Dendritic cell treated with granulocyte-macrophage colony-stimulating factor and Interleukin-4, amounts not matched to agents 40 ng/mL and 50 ng/mL, for 4 days (primary cell): ENCODE data around the gene S100A2.
"Not testable (repeated sequence)": the region's sequence is repeated elsewhere in the genome, so short reads cannot be mapped to it uniquely, and the experiment has no call there.

Source experiments
- H3K27ac Mint-ChIP-seq: one replicate; pipeline ENCODE4 v1.8.0; 2022; ENCODE audit warnings: mild to moderate bottlenecking, mixed read lengths
- H3K27me3 Mint-ChIP-seq: one replicate; pipeline ENCODE4 v1.8.0; 2022; ENCODE audit warnings: mild to moderate bottlenecking, mixed read lengths
- H3K36me3 Mint-ChIP-seq: one replicate; pipeline ENCODE4 v1.8.0; 2022; ENCODE audit warnings: low read depth, mixed read lengths
- H3K4me1 Mint-ChIP-seq: one replicate; pipeline ENCODE4 v1.8.0; 2022; ENCODE audit warnings: low read depth, mixed read lengths
- H3K4me3 Mint-ChIP-seq: one replicate; pipeline ENCODE4 v1.8.0; 2022; ENCODE audit warnings: mild to moderate bottlenecking, moderate library complexity, mixed read lengths
- H3K9me3 Mint-ChIP-seq: one replicate; pipeline ENCODE4 v1.8.0; 2022; ENCODE audit warnings: mixed read lengths
- intact Hi-C: fragments of 100-400 bp; cut with micrococcal nuclease; formaldehyde crosslinking; loops from one replicate; pipeline ENCODE4 v1.15.0; 2022

Gene S100A2

DNA sequence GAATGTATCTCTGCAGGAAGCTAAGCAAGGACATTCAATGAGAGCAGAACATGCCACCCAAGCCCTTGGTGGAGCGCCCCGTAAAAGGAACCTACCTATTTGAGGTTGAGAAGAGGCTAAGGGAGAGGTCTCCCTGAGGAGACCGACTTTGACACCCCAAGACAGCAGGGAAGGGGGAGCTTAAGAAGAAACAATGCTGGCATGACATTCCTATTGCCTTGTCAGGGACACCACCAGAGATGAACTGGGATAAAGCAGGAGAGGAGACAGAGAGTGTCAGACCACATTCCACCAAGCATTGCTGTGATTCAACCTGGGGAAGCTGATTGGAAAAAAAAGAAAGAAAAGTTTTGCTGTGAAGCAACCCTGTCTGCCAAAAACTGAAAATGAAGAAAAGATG, 13.3 kb upstream of the S100A2 start:
- intact Hi-C loops = no loop called here
- no peaks in the 10 kb centered on the region for H3K36me3 Mint-ChIP-seq
- H3K27me3 Mint-ChIP-seq = peaks cover 7% of the 10 kb centered on the region
- no peak overlapping the region for H3K4me3 Mint-ChIP-seq
- H3K9me3 Mint-ChIP-seq = no peaks in the 10 kb centered on the region
- peaks cover 11% of the 10 kb centered on the region for H3K4me1 Mint-ChIP-seq
- no peak overlapping the region for H3K27ac Mint-ChIP-seq

DNA sequence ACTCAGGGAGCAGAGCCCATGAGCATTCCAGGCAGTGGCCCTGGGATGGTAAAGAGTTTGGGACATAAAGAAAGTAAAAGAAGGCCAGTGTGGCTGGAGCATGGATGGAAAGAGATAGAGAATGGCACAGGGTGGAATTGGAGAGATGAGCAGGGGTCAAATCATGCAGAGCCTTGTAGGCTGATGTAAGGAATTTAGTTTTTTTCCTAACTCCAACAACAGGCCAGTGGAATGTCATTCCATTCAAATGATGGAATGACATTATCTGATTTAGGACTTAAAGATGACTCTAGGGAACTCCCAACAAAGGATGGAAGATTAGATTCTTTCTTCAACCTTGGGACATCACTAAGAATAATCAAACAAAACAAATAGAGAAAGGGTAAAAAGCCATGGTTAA, 12.8 kb upstream of the S100A2 start:
- Mint-ChIP-seq H3K27me3 (peaks cover 7% of the 10 kb centered on the region), H3K9me3 (no peaks in the 10 kb centered on the region), H3K4me1 (peaks cover 11% of the 10 kb centered on the region), H3K27ac (no peak overlapping the region), H3K36me3 (no peaks in the 10 kb centered on the region), H3K4me3 (no peak overlapping the region)
- intact Hi-C loops = no loop called here

DNA sequence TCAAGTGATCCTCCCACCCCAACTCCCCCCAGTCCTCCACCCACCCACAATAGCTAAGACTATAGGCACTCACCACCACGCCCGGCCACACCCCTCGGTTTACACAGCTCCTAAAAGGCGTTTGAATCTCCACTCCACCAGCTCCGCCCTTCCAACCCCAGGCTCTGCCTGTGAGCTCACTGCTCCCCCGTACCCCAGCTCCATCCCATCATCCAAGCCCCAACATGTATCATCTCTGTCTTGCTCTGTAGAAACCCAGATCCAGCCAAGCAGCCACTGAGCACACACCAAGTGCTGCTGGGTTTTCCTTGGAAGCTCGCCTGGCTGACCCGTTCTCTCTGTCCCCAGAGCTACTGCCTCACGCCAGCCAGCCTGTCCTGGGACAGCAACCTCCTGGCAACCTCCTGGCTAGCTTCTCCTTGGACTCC, 12.0 kb upstream of the S100A2 start:
- intact Hi-C loops = no loop called here
- no peak overlapping the region for H3K4me3 Mint-ChIP-seq
- H3K27ac Mint-ChIP-seq = no peak overlapping the region
- no peaks in the 10 kb centered on the region for H3K9me3 Mint-ChIP-seq
- peaks cover 20% of the 10 kb centered on the region for H3K4me1 Mint-ChIP-seq
- no peaks in the 10 kb centered on the region for H3K36me3 Mint-ChIP-seq
- peaks cover 7% of the 10 kb centered on the region for H3K27me3 Mint-ChIP-seq

DNA sequence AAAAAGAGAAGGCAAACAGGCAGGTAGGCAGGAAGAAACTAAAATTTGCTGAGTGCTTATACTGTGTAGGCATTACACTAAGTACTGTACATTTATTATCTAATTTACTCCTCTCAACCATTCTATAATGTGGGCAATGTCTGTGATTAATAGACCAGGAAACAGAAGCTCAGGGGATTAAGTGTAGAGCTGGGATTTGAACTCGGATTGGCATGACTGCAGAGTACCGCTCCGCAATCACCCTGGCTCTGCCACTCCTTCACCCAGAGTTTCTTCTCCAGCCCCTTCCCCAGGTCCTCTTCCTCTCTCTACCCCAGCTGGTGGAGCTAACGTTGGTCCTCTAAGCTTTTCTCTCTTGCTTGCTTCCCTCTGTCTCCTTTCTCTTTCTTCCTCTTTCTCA, 11.5 kb upstream of the S100A2 start:
- Mint-ChIP-seq H3K36me3 (no peaks in the 10 kb centered on the region), H3K27ac (no peak overlapping the region), H3K9me3 (no peaks in the 10 kb centered on the region), H3K4me1 (peaks cover 25% of the 10 kb centered on the region), H3K27me3 (peaks cover 7% of the 10 kb centered on the region), H3K4me3 (no peak overlapping the region)
- intact Hi-C loops = no loop called here

DNA sequence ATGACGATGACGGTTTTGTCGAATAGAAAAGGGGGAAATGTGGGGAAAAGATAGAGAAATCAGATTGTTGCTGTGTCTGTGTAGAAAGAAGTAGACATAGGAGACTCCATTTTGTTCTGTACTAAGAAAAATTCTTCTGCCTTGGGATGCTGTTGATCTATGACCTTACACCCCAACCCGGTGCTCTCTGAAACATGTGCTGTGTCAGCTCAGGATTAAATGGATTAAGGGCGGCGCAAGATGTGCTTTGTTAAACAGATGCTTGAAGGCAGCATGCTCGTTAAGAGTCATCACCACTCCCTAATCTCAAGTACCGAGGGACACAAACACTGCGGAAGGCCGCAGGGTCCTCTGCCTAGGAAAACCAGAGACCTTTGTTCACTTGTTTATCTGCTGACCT, 9.9 kb upstream of the S100A2 start:
- H3K4me3 Mint-ChIP-seq, intact Hi-C loops, H3K36me3 Mint-ChIP-seq, H3K9me3 Mint-ChIP-seq, H3K27me3 Mint-ChIP-seq, H3K27ac Mint-ChIP-seq: not testable (repeated sequence)
- peaks cover 34% of the 10 kb centered on the region for H3K4me1 Mint-ChIP-seq

DNA sequence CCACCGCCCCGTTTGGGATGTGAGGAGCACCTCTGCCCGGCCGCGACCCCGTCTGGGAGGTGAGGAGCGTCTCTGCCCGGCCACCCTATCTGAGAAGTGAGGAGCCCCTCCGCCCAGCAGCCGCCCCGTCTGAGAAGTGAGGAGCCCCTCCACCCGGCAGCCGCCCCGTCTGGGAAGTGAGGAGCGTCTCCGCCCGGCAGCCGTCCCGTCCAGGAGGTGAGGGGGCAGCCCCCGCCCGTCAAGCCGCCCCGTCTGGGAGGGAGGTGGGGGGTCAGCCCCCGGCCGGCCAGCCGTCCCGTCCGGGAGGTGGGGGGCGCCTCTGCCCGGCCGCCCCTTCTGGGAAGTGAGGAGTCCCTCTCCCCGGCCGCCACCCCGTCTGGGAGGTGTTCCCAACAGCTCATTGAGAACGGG, 9.4 kb upstream of the S100A2 start:
- H3K27me3 Mint-ChIP-seq, intact Hi-C loops, H3K9me3 Mint-ChIP-seq, H3K4me3 Mint-ChIP-seq, H3K27ac Mint-ChIP-seq, H3K36me3 Mint-ChIP-seq: not testable (repeated sequence)
- peaks cover 34% of the 10 kb centered on the region for H3K4me1 Mint-ChIP-seq

DNA sequence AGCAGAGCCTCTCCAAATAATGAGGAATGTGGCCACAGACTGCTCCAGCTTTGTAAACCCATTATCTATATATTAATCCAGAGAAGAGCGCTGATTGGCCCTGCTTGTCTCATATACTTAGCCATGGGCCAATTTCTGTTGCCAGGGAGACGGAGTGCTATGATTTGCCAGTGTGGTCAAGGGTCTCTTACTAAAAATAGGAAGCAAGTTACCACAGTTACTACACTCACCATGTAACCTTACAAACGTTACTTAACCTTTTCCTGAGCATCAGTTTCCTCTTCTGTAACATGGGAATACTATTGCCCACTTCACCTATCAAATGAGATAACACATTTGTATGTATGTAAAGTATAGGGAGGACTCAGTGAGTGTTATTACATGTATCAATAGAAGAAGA, 7.7 kb upstream of the S100A2 start:
- Mint-ChIP-seq H3K27ac (peak overlapping the region; percentile 62), H3K36me3 (no peaks in the 10 kb centered on the region)
- intact Hi-C loops = loop anchor here (2.0 kb wide), 2 partner anchors 43 to 175 kb away; partner anchors contain the start of gene S100A14

DNA sequence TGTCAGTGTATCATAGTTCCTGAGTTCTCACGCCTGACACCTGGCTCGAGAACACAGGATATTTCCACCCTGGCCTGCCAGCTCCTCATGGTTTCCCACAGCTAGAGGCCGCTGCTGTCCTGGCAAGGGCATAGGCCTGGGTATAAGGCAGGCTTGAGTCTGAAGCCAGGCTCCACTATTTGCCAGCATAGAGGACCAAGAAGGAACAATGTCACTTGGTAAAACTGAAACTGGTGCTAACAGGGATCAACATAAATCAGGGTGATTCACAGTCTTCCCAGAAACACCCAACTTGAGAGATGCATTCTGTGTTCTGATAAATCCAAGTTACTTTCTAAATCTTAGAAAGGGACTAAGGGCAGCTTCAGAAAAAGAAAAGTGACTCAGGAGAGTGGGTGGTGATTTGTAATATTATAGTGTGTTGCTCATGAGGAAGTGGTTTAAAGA, 6.9 kb upstream of the S100A2 start:
- Mint-ChIP-seq H3K36me3 (no peaks in the 10 kb centered on the region), H3K27me3 (peaks cover 6% of the 10 kb centered on the region), H3K27ac (peak overlapping the region; percentile 62), H3K4me1 (peaks cover 44% of the 10 kb centered on the region), H3K4me3 (no peak overlapping the region), H3K9me3 (no peaks in the 10 kb centered on the region)
- intact Hi-C loops = loop anchor here (2.0 kb wide), 2 partner anchors 44 to 176 kb away; partner anchors contain the start of gene S100A14

More for the DNA sequence above, 7.7 kb upstream of the S100A2 start:
- H3K9me3 Mint-ChIP-seq = no peaks in the 10 kb centered on the region
- peaks cover 11% of the 10 kb centered on the region for H3K27me3 Mint-ChIP-seq
- H3K4me1 Mint-ChIP-seq = peaks cover 40% of the 10 kb centered on the region
- H3K4me3 Mint-ChIP-seq = no peak overlapping the region

DNA sequence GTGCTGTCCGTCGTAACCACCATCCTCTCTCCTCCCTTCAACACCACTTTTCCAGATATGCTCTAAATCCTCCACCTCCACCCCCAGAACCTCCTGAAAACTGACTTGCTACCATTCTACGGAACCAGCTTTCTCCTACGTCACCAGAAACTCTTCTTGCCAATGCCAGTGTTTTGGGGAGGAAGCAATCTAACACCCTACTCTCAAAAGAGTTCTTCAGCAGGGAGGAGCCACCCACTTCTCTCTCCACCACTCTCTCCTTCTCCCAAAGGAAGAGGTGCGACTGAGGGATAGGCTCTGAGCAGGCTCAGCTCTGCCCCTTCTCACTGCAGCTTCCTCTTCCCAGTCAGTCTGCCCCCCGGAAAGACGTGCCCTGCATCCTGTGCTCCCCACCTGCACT, 6.1 kb upstream of the S100A2 start:
- H3K36me3 Mint-ChIP-seq = no peaks in the 10 kb centered on the region
- peak overlapping the region; percentile 62 for H3K27ac Mint-ChIP-seq
- peaks cover 44% of the 10 kb centered on the region for H3K4me1 Mint-ChIP-seq
- H3K4me3 Mint-ChIP-seq = no peak overlapping the region
- intact Hi-C loops = loop anchor here (2.0 kb wide), 2 partner anchors 45 to 177 kb away; partner anchors contain the start of gene S100A14
- H3K9me3 Mint-ChIP-seq = no peaks in the 10 kb centered on the region
- peaks cover 5% of the 10 kb centered on the region for H3K27me3 Mint-ChIP-seq

DNA sequence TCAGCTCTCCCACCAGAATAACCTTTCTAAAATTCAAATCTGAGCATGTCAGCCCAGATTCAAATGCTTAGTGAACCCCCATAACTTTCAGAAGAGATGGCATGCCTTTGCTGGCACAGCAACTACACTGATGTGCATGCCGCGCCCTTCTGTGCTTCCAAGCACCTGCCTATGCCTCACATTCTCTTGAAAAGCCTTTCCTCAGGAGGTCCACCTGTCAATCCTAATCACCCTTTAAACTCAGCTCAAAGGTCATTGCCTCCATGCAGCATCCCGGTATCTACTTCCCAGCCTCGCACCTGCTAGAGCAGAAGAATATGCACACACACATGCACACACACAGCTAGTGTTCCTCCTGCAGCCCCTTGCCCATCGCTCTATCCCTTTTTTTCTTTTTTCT, 5.2 kb upstream of the S100A2 start:
- Mint-ChIP-seq H3K36me3 (no peaks in the 10 kb centered on the region), H3K9me3 (no peaks in the 10 kb centered on the region), H3K4me3 (no peak overlapping the region), H3K4me1 (peaks cover 52% of the 10 kb centered on the region), H3K27me3 (peaks cover 5% of the 10 kb centered on the region), H3K27ac (no peak overlapping the region)
- intact Hi-C loops = no loop called here

DNA sequence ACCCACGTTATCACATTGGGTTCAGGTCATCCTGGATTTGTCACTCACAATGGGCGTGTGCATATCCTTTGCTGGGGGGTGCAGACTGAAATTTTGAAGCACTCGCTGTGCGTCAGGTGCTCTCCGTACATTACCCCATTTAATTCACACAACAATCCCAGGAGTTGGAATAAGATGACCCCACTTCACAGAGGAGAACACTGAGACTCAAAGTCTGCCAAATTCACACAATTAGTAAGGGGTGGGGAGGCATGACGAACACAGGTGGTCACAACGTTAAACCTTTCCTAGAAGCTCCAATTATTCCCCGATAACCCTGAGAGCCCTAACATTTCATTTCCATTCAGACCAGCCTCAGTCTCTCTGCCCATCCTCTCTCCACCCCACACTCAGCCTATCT, 3.8 kb upstream of the S100A2 start:
- peaks cover 64% of the 10 kb centered on the region for H3K4me1 Mint-ChIP-seq
- H3K27me3 Mint-ChIP-seq = peaks cover 5% of the 10 kb centered on the region
- no peak overlapping the region for H3K27ac Mint-ChIP-seq
- H3K36me3 Mint-ChIP-seq = no peaks in the 10 kb centered on the region
- H3K9me3 Mint-ChIP-seq = no peaks in the 10 kb centered on the region
- no peak overlapping the region for H3K4me3 Mint-ChIP-seq
- intact Hi-C loops = loop anchor here (5.0 kb wide), 2 partner anchors 103 to 212 kb away; partner anchors contain the start of genes ILF2 and S100A9

DNA sequence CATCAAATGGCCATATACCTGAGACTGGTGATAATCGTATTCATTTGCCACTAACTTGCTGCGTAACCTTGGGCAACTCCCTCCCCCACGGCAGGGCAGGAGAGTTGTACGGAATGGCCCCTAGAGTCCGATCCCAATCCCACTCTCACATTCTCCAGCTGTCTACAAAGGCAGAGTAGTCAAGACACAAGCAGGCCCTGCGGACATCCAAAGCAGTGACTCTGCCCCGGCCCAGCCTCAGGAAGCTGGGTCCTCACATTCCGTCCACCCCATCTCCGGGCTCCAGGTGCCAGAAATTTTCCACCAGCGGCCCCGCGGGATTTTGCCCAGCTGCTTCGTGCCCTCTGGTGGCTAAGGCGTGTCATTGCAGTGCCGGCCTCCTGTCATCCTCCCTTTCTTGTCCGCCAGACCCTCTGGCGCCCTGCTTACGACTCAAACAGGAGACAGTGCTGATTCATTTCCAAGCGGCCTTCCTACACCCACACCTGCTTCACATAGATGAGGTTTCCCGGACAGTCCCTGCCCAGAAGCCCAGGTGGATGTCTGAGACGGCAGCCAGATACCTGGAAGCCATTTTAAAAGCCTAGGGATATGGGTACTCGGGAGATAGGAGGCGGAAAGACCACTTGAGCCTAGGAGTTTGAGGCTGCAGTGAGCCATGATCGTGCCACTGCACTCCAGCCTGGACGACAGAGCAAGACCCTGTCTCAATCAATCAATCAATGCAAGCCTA, 2.9 kb upstream of the S100A2 start:
- peaks cover 5% of the 10 kb centered on the region for H3K27me3 Mint-ChIP-seq
- peak overlapping the region; percentile 96 for H3K27ac Mint-ChIP-seq
- peaks cover 74% of the 10 kb centered on the region for H3K4me1 Mint-ChIP-seq
- intact Hi-C loops = loop anchor here (1.0 to 5.0 kb wide), 4 partner anchors 35 to 211 kb away; partner anchors contain the start of genes ILF2 and S100A9
- H3K36me3 Mint-ChIP-seq = no peaks in the 10 kb centered on the region
- peak overlapping the region; percentile 63 for H3K4me3 Mint-ChIP-seq
- no peaks in the 10 kb centered on the region for H3K9me3 Mint-ChIP-seq

DNA sequence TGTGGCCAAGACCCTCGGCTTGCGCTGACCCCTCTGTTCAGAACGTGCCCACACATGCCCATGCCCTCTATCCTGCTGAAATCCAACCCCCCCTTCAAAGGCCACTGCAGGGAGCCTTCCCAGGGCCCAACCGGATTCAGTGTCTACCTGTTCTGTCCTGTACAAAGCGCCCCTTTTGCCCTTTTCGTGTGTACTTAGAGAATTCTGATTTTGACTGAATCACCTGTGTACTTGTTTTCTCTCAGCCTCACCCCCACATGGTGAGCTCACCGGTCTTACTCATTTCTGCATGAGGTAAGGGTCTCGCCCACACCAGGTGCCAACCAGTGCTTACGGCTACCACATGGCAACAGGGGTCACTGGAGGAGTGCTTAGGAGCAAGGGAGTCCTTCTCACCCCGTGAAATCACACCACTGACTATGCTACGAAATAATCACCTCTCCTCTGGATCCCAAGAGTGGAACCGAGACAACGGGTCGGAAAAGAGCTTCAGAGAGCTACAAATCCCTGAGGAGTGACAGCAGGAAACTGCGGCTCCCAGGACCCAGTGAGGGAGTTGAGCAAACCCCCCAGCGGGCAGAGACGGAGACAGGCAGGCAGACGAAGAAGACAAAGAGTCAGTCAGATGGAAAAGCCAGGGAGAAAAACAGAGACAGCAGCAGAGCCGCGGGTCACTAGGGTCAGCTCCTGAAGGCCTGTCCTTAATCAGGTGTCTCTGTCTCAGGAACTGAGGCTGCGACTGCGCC, 2.1 kb upstream of the S100A2 start:
- H3K36me3 Mint-ChIP-seq = no peaks in the 10 kb centered on the region
- intact Hi-C loops = loop anchor here (1.0 to 5.0 kb wide), 5 partner anchors 17 to 210 kb away; partner anchors contain the start of genes ILF2 and S100A9
- H3K4me1 Mint-ChIP-seq = peaks cover 73% of the 10 kb centered on the region
- H3K4me3 Mint-ChIP-seq = no peak overlapping the region
- H3K27me3 Mint-ChIP-seq = peaks cover 5% of the 10 kb centered on the region
- peak overlapping the region; percentile 96 for H3K27ac Mint-ChIP-seq
- no peaks in the 10 kb centered on the region for H3K9me3 Mint-ChIP-seq
